ENCODE results near the gene DMD.
"Not testable (repeated sequence)": the region's sequence is repeated elsewhere in the genome, so short reads cannot be mapped to it uniquely, and the experiment has no call there.

Gene DMD

GRCh38 chrX:31993637-31994036 is 1217.7 kb downstream of the DMD start:
- H3K9ac ChIP-seq: no peak overlapping the region
- H3K9me3 ChIP-seq: no peaks in the 10 kb centered on the region
- no peaks in the 10 kb centered on the region for H4K20me1 ChIP-seq
- no peak overlapping the region for H3K4me3 ChIP-seq
- no peak overlapping the region for H3K4me2 ChIP-seq
- no peak overlapping the region for H3K27ac ChIP-seq
- TF ChIP-seq Cebpa-rat (IDR thresholded peaks at IDR 0.05): no peak
- no peaks in the 10 kb centered on the region for H3K4me1 ChIP-seq
- H3K36me3 ChIP-seq: no peaks in the 10 kb centered on the region
- no peaks in the 10 kb centered on the region for H3K27me3 ChIP-seq

- H3K36me3 ChIP-seq: no peaks in the 10 kb centered on the region
- no peak overlapping the region for H3K9ac ChIP-seq
- TF ChIP-seq Cebpa-rat (IDR thresholded peaks at IDR 0.05): no peak
- H4K20me1 ChIP-seq: no peaks in the 10 kb centered on the region
- H3K4me2 ChIP-seq: no peak overlapping the region
- no peaks in the 10 kb centered on the region for H3K9me3 ChIP-seq
- H3K4me3 ChIP-seq: no peak overlapping the region
- H3K4me1 ChIP-seq: no peaks in the 10 kb centered on the region
- no peaks in the 10 kb centered on the region for H3K27me3 ChIP-seq
- no peak overlapping the region for H3K27ac ChIP-seq
Measured at GRCh38 chrX:31988975-31989374, 1222.4 kb downstream of the DMD start.

- H3K9ac ChIP-seq: no peak overlapping the region
- H3K27me3 ChIP-seq: no peaks in the 10 kb centered on the region
- H3K4me1 ChIP-seq: peaks cover 11% of the 10 kb centered on the region
- peak overlapping the region; percentile 8 for H3K4me2 ChIP-seq
- peak; percentile 73; the same call in 1 of the 2 replicates for TF ChIP-seq Cebpa-rat (IDR thresholded peaks at IDR 0.05)
- no peak overlapping the region for H3K4me3 ChIP-seq
- no peaks in the 10 kb centered on the region for H3K36me3 ChIP-seq
- H4K20me1 ChIP-seq: no peaks in the 10 kb centered on the region
- H3K27ac ChIP-seq: no peak overlapping the region
- no peaks in the 10 kb centered on the region for H3K9me3 ChIP-seq
Measured at GRCh38 chrX:31981546-31982062, 1229.7 kb downstream of the DMD start.

GRCh38 chrX:31969714-31970113 is 1241.6 kb downstream of the DMD start:
- Histone ChIP-seq H3K27me3 (peaks cover 7% of the 10 kb centered on the region; the same call in 1 of the 2 replicates), H4K20me1 (no peaks in the 10 kb centered on the region), H3K4me3 (no peak overlapping the region), H3K27ac (no peak overlapping the region; the same call in 1 of the 2 replicates), H3K4me1 (peaks cover 24% of the 10 kb centered on the region), H3K4me2 (peak overlapping the region; percentile 45), H3K9me3 (no peaks in the 10 kb centered on the region), H3K36me3 (no peaks in the 10 kb centered on the region), H3K9ac (no peak overlapping the region)
- no peak for TF ChIP-seq Cebpa-rat (IDR thresholded peaks at IDR 0.05)

GRCh38 chrX:31962256-31962655 is 1249.1 kb downstream of the DMD start:
- no peak overlapping the region for H3K4me3 ChIP-seq
- no peak for TF ChIP-seq Cebpa-rat (IDR thresholded peaks at IDR 0.05)
- no peaks in the 10 kb centered on the region for H3K9me3 ChIP-seq
- no peak overlapping the region for H3K4me2 ChIP-seq
- H3K27me3 ChIP-seq: no peaks in the 10 kb centered on the region
- no peaks in the 10 kb centered on the region; the same call in 1 of the 2 replicates for H3K4me1 ChIP-seq
- no peaks in the 10 kb centered on the region for H4K20me1 ChIP-seq
- H3K36me3 ChIP-seq: no peaks in the 10 kb centered on the region
- H3K27ac ChIP-seq: no peak overlapping the region
- no peak overlapping the region for H3K9ac ChIP-seq

GRCh38 chrX:31934842-31935370 is 1276.4 kb downstream of the DMD start:
- Histone ChIP-seq H3K27ac (no peak overlapping the region), H3K27me3 (peaks cover 6% of the 10 kb centered on the region; the same call in 1 of the 2 replicates), H3K4me3 (no peak overlapping the region), H3K9me3 (no peaks in the 10 kb centered on the region), H3K4me1 (no peaks in the 10 kb centered on the region), H3K4me2 (no peak overlapping the region), H3K9ac (no peak overlapping the region), H4K20me1 (no peaks in the 10 kb centered on the region), H3K36me3 (no peaks in the 10 kb centered on the region)
- TF ChIP-seq Cebpa-rat (IDR thresholded peaks at IDR 0.05): no peak

GRCh38 chrX:31934015-31934414 is 1277.3 kb downstream of the DMD start:
- no peaks in the 10 kb centered on the region for H3K36me3 ChIP-seq
- H3K9ac ChIP-seq: no peak overlapping the region
- H3K4me2 ChIP-seq: no peak overlapping the region
- peaks cover 6% of the 10 kb centered on the region; the same call in 1 of the 2 replicates for H3K27me3 ChIP-seq
- no peak overlapping the region for H3K27ac ChIP-seq
- no peaks in the 10 kb centered on the region for H3K9me3 ChIP-seq
- no peaks in the 10 kb centered on the region for H4K20me1 ChIP-seq
- H3K4me3 ChIP-seq: no peak overlapping the region
- H3K4me1 ChIP-seq: no peaks in the 10 kb centered on the region
- TF ChIP-seq Cebpa-rat (IDR thresholded peaks at IDR 0.05): no peak

- H3K27me3 ChIP-seq: peaks cover 6% of the 10 kb centered on the region; the same call in 1 of the 2 replicates
- no peaks in the 10 kb centered on the region for H3K4me1 ChIP-seq
- H3K9me3 ChIP-seq: no peaks in the 10 kb centered on the region
- no peaks in the 10 kb centered on the region for H4K20me1 ChIP-seq
- no peak overlapping the region for H3K27ac ChIP-seq
- H3K36me3 ChIP-seq: no peaks in the 10 kb centered on the region
- no peak overlapping the region for H3K4me3 ChIP-seq
- TF ChIP-seq Cebpa-rat (IDR thresholded peaks at IDR 0.05): no peak
- no peak overlapping the region for H3K9ac ChIP-seq
- no peak overlapping the region for H3K4me2 ChIP-seq
Measured at GRCh38 chrX:31932769-31933168, 1278.6 kb downstream of the DMD start.

GRCh38 chrX:31932320-31932719 is 1279.0 kb downstream of the DMD start:
- H3K4me1 ChIP-seq, H3K9me3 ChIP-seq, H3K36me3 ChIP-seq, H3K27me3 ChIP-seq, H3K9ac ChIP-seq, H3K27ac ChIP-seq, H4K20me1 ChIP-seq, H3K4me3 ChIP-seq, H3K4me2 ChIP-seq: not testable (repeated sequence)

GRCh38 chrX:31931225-31931624 is 1280.1 kb downstream of the DMD start:
- Histone ChIP-seq H3K36me3 (no peaks in the 10 kb centered on the region), H3K4me2 (no peak overlapping the region), H3K4me3 (no peak overlapping the region), H3K27ac (no peak overlapping the region), H3K9me3 (no peaks in the 10 kb centered on the region), H3K4me1 (no peaks in the 10 kb centered on the region), H4K20me1 (no peaks in the 10 kb centered on the region), H3K9ac (no peak overlapping the region), H3K27me3 (peaks cover 6% of the 10 kb centered on the region; the same call in 1 of the 2 replicates)
- no peak for TF ChIP-seq Cebpa-rat (IDR thresholded peaks at IDR 0.05)

GRCh38 chrX:31929366-31929765 is 1282.0 kb downstream of the DMD start:
- Histone ChIP-seq H3K4me2 (no peak overlapping the region), H3K27me3 (no peaks in the 10 kb centered on the region), H3K36me3 (no peaks in the 10 kb centered on the region), H3K27ac (no peak overlapping the region), H3K4me3 (no peak overlapping the region), H4K20me1 (no peaks in the 10 kb centered on the region), H3K9ac (no peak overlapping the region), H3K4me1 (no peaks in the 10 kb centered on the region), H3K9me3 (no peaks in the 10 kb centered on the region)
- TF ChIP-seq Cebpa-rat (IDR thresholded peaks at IDR 0.05): no peak
